ENCODE data around the gene STARD9.
"Not testable (repeated sequence)": the region's sequence is repeated elsewhere in the genome, so short reads cannot be mapped to it uniquely, and the experiment has no call there.

The STARD9 gene

DNA sequence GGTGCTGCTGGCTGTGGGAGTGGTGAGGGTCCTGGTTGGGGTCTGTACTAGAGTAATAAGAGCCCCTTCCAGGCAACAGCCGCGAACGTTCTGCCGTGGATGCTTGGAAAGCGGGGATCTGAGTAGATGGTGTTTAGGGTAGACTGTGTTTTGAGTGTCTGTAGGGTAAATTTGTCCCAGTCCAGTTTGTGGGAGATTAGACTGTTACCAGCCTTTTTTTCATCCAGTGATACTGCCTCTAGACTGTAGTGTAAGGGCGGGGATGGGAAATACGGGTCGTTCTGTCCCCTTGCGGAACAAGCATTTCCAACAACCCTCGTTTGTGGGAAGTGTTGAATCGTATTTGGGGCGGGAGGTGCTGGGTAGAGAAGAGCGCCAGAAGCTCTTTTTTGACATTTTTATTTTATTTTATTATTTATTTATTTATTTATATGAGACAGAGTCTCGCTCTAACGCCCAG, 26.3 kb upstream of the STARD9 start:
- TF ChIP-seq, protein P1, sequence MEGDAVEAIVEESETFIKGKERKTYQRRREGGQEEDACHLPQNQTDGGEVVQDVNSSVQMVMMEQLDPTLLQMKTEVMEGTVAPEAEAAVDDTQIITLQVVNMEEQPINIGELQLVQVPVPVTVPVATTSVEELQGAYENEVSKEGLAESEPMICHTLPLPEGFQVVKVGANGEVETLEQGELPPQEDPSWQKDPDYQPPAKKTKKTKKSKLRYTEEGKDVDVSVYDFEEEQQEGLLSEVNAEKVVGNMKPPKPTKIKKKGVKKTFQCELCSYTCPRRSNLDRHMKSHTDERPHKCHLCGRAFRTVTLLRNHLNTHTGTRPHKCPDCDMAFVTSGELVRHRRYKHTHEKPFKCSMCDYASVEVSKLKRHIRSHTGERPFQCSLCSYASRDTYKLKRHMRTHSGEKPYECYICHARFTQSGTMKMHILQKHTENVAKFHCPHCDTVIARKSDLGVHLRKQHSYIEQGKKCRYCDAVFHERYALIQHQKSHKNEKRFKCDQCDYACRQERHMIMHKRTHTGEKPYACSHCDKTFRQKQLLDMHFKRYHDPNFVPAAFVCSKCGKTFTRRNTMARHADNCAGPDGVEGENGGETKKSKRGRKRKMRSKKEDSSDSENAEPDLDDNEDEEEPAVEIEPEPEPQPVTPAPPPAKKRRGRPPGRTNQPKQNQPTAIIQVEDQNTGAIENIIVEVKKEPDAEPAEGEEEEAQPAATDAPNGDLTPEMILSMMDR (conservative IDR thresholded peaks at IDR 0.05; ENCODE audit: low read depth, low read length): no peak
- peak; percentile 33 for DNase-seq (ENCODE audit: low read depth)
- peak overlapping the region; percentile 96 for H3K4me3 ChIP-seq (ENCODE audit: low read depth, low read length)

- no peak for DNase-seq (ENCODE audit: low read depth)
- peak overlapping the region; percentile 96 for H3K4me3 ChIP-seq (ENCODE audit: low read depth, low read length)
- TF ChIP-seq, protein P1 (conservative IDR thresholded peaks at IDR 0.05; ENCODE audit: low read depth, low read length): no peak
Measured at GRCh38 chr15:42549741-42550392, 25.5 kb upstream of the STARD9 start.

GRCh38 chr15:42553554-42553953, 21.9 kb upstream of the STARD9 start:
- no peak for DNase-seq (ENCODE audit: low read depth)
- TF ChIP-seq, protein P1 (conservative IDR thresholded peaks at IDR 0.05; ENCODE audit: low read depth, low read length): no peak
- H3K4me3 ChIP-seq (ENCODE audit: low read depth, low read length): no peak overlapping the region

DNA sequence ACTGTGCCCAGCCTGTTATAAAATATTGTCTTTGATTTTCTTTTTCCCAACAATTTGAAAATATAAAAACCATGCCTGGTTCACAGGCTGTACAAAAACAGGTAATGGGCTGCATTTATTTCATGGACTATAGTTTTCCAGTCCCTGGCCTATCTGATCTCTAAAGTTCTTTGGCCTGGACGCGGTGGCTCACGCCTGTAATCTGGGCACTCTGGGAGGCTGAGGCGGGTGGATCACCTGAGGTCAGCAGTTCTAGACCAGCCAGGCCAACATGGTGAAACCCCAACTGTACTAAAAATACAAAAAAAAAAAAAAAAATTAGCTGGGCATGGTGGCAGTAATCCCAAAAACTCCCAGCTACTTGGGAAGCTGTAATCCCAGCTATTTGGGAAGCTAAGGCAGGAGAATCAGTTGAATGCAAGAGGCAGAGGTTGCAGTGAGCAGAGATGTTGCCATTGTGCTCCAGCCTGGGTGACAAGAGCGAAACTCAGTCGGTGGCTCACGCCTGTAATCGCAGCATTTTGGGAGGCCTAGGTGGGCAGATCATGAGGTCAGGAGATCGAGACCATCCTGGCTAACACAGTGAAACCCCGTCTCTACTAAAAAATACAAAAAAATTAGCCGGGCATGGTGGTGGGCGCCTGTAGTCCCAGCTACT, 18.7 kb upstream of the STARD9 start:
- not testable (repeated sequence) for DNase-seq (ENCODE audit: low read depth)

GRCh38 chr15:42558739-42559138, 16.7 kb upstream of the STARD9 start:
- H3K4me3 ChIP-seq (ENCODE audit: low read depth, low read length): no peak overlapping the region
- no peak for DNase-seq (ENCODE audit: low read depth)
- TF ChIP-seq, protein P1 (conservative IDR thresholded peaks at IDR 0.05; ENCODE audit: low read depth, low read length): no peak

More for the DNA sequence above, 18.7 kb upstream of the STARD9 start:
- not testable (repeated sequence) for H3K4me3 ChIP-seq (ENCODE audit: low read depth, low read length)

- no peak for DNase-seq (ENCODE audit: low read depth)
- peak overlapping the region; percentile 76 for H3K4me3 ChIP-seq (ENCODE audit: low read depth, low read length)
- TF ChIP-seq, protein P1 (conservative IDR thresholded peaks at IDR 0.05; ENCODE audit: low read depth, low read length): no peak
Measured at GRCh38 chr15:42576040-42576594, 711 bp downstream of the STARD9 start.

DNA sequence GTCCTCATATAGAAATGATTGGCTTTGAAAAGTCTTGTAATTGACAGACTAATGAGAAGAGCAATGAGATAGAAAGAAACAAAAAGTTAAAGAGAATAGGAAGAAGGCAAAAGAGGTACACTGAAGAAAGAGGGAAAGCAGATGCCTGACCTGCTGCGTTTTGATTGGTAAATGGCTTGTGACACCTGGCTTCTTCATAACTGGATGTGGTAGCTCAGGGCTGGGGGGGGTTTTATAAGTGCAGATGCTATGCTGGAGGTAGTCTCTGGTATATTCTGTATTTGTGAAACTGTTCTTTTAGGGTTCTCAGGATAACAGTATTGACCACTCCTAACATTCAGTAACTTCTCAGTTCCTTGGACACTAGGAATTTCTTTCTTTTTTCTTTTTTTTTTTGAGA, 1.4 kb downstream of the STARD9 start:
- no peak for DNase-seq (ENCODE audit: low read depth)
- TF ChIP-seq, protein P1 (conservative IDR thresholded peaks at IDR 0.05; ENCODE audit: low read depth, low read length): no peak
- H3K4me3 ChIP-seq (ENCODE audit: low read depth, low read length): no peak overlapping the region

All from choroid plexus epithelial cell (primary cell).